Spleen (tissue), 7 donors: Measurements from ENCODE around the gene CD276.

Experiments used
- CTCF ChIP-seq, 11 experiments: fragments of 200-600 bp in 7 of 11; fragments of 450-650 bp in 4 of 11; sonication (generic) in 4 of 11; IDR thresholded peaks in 8 of 11; conservative IDR thresholded peaks in 3 of 11; 1 replicate in 7 of 11; 2 replicates in 4 of 11; pipeline versions ENCODE4 v1.4.0 to v1.8.0; 2016 to 2021; ENCODE audit warnings: antibody characterized with exemption in 11 of 11, inconsistent platforms in 4 of 11, mild to moderate bottlenecking in 1 of 11
- POLR2A ChIP-seq, 3 donors: fragments of 450-650 bp; IDR thresholded peaks; one replicate each; pipeline ENCODE4 v1.5.1; 2017; ENCODE audit warnings: antibody characterized with exemption in 3 of 3, mild to moderate bottlenecking in 1 of 3
- POLR2AphosphoS5 ChIP-seq, 3 donors: sonication (generic); formaldehyde crosslinking; IDR thresholded peaks; one replicate each; pipeline ENCODE4 v1.5.1; 2017; ENCODE audit warnings: antibody characterized with exemption in 3 of 3
- donor health status: DM: no; HTN: no; CAD: no; lungs with moderate emphysema.
- donor health status: DM: no; HTN: no; CAD: no.
- donor health status: DM: no; HTN: no; CAD: no.

GRCh38 chr15:73660455-73660854 is 23.7 kb upstream of the CD276 start:
- TF ChIP-seq POLR2A (IDR thresholded peaks at IDR 0.05) (no peak), CTCF (IDR thresholded peaks at IDR 0.05 in 8 of 11, conservative IDR thresholded peaks at IDR 0.05 in 3 of 11) (no peak), POLR2AphosphoS5 (IDR thresholded peaks at IDR 0.05) (no peak)
